Fibroblast of pulmonary artery (primary cell): ENCODE data around the gene TNNT2.

Experiments used
- DNase-seq: peaks from one replicate; pipeline ENCODE4 v3.0.0-alpha.2; 2010; ENCODE audit warnings: low read depth
- H3K4me3 ChIP-seq: replicated peaks from 2 replicates; pipeline ENCODE4 v1.5.1; 2011; ENCODE audit warnings: low read depth, mild to moderate bottlenecking, control low read depth, low read length, moderate library complexity
- TF ChIP-seq, protein P1 (sequence below): IDR thresholded peaks from 2 replicates; pipeline ENCODE4 v1.5.1; 2011; ENCODE audit warnings: mild to moderate bottlenecking, control low read depth, low read length, inconsistent platforms; ENCODE audit errors: missing control alignments

The TNNT2 gene

GRCh38 chr1:201327687-201328240 is 49.7 kb downstream of the TNNT2 start:
- TF ChIP-seq, protein P1, sequence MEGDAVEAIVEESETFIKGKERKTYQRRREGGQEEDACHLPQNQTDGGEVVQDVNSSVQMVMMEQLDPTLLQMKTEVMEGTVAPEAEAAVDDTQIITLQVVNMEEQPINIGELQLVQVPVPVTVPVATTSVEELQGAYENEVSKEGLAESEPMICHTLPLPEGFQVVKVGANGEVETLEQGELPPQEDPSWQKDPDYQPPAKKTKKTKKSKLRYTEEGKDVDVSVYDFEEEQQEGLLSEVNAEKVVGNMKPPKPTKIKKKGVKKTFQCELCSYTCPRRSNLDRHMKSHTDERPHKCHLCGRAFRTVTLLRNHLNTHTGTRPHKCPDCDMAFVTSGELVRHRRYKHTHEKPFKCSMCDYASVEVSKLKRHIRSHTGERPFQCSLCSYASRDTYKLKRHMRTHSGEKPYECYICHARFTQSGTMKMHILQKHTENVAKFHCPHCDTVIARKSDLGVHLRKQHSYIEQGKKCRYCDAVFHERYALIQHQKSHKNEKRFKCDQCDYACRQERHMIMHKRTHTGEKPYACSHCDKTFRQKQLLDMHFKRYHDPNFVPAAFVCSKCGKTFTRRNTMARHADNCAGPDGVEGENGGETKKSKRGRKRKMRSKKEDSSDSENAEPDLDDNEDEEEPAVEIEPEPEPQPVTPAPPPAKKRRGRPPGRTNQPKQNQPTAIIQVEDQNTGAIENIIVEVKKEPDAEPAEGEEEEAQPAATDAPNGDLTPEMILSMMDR = no peak
- no peak overlapping the region for H3K4me3 ChIP-seq
- DNase-seq = no peak

DNA sequence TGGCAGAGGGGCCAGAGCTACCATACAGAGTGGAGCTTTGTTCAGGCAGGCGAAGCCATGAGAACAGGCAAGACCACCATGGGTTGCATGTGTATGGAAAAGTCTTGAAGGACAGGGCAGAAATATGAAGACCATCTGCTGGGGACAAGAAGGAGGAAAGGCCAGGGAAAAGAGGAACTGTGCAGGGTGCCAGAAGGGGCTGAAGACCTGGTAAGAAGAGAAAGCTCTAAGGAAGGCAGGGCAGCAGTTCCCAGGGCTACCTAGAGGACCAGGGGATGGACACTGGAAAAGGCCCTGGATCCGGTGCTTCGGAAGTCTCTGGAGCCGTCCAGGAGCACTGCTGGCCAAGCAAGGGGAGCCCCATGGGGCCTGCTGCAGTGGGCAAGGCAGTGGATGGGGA is 50.8 kb downstream of the TNNT2 start:
- no peak overlapping the region for H3K4me3 ChIP-seq
- no peak for DNase-seq
- TF ChIP-seq, protein P1 = no peak

- DNase-seq = no peak
- H3K4me3 ChIP-seq = no peak overlapping the region
- TF ChIP-seq, protein P1 = no peak
Measured at GRCh38 chr1:201325678-201326060, 51.8 kb downstream of the TNNT2 start.

- H3K4me3 ChIP-seq = no peak overlapping the region
- TF ChIP-seq, protein P1 = no peak
- DNase-seq = no peak
Measured at GRCh38 chr1:201324821-201325677, 52.4 kb downstream of the TNNT2 start.

GRCh38 chr1:201324306-201324705 is 53.2 kb downstream of the TNNT2 start:
- DNase-seq = no peak
- TF ChIP-seq, protein P1 = no peak

DNA sequence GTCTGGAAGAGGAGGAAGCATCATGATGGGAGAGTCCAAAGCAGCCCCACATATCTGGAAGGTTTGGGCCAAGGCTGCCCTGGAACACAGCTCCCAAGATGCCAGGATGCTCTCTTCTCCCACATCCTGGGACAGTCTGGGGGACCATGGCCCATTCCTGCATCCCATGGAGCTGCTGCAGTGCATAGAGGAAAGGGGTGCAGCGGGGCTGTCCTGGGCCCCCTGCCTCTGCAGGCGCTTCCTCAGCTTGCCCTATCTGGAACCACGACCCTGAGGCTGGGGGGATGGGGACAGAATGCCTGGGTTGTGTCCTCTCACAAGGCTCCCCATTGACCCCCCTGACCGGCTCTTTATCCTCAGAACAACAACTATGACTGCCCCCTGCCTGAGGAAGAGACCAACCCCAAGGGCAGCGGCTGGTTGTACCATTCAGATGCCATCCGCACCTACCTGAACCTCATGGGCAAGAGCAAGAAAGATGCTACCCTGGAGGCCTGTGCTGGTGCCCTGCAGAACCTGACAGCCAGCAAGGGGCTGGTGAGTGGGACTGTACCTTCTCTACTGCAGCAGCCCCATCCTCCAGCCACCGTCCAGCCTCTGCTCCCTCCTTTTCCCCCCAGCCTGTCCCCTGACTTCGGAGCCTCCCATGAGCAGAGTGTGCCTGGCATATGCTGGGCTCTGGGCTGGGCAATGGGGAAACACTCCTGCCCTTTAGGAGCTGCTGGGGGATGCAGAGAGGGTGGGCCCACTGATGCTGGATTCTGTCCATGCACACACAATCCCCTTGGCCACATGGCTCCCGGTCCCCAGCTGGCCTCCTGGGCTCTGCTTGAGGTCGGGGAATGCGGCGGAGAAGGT is 54.6 kb downstream of the TNNT2 start:
- TF ChIP-seq, protein P1 = no peak
- H3K4me3 ChIP-seq = no peak overlapping the region
- DNase-seq = no peak

More at GRCh38 chr1:201324306-201324705, 53.2 kb downstream of the TNNT2 start:
- H3K4me3 ChIP-seq = no peak overlapping the region
